Uterus (tissue), 2 donors: ENCODE results near the gene PHACTR2.

Source experiments
- CTCF ChIP-seq, 4 experiments: fragments of 200-600 bp in 2 of 4; fragments of 450-650 bp in 2 of 4; sonication (generic) in 2 of 4; IDR thresholded peaks; one replicate each; pipeline ENCODE4 v1.5.1; 2016 to 2019; ENCODE audit warnings: antibody characterized with exemption in 4 of 4, mild to moderate bottlenecking in 2 of 4, moderate library complexity in 1 of 4
- POLR2A ChIP-seq, 2 donors: fragments of 450-650 bp; IDR thresholded peaks; one replicate each; pipeline ENCODE4 v1.6.1; 2016; ENCODE audit warnings: antibody characterized with exemption in 2 of 2, mild to moderate bottlenecking in 1 of 2, moderate library complexity in 1 of 2

GRCh38 chr6:143655541-143655940 is 22.2 kb upstream of the PHACTR2 start:
- no peak for TF ChIP-seq CTCF (IDR thresholded peaks at IDR 0.05)
- TF ChIP-seq POLR2A (IDR thresholded peaks at IDR 0.05) = no peak
